GM18951 (cell line): ENCODE results near the gene GPR3.

Source experiments
- POLR2A ChIP-seq: IDR thresholded peaks from 4 replicates; pipeline ENCODE4 v1.6.1; 2011; ENCODE audit warnings: mild to moderate bottlenecking; ENCODE audit not compliant: insufficient read length, insufficient read depth; ENCODE audit errors: extremely low read depth
- in situ Hi-C: fragments of 300-500 bp; cut with MboI; formaldehyde crosslinking; loops from one replicate; pipeline ENCODE4 v1.12.0; 2022; ENCODE audit warnings: low sequenced_read_pairs, mixed read lengths, inconsistent platforms; ENCODE audit not compliant: unreplicated experiment

GPR3 gene

DNA sequence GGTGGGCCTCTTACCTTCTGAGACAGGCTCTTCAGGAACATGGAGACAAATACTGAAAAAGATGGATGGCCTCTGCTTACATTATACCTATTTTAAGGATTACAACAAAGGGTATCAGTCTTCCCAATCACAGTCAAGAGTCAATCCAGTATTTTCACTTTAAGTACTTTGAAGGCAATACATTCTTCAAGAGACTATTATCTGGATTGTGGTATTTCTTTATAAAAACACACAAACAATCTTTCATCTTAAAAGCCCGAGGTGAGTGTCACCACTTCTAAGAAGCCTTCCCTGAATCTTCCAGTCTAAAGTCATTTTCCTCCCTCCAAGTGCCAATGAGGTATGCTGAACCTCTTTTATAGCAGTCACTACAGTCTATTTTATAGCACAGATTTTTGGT, 52.2 kb downstream of the GPR3 start:
- in situ Hi-C loops = no loop called here
- no peak for TF ChIP-seq POLR2A
